Body of pancreas (tissue), 4 donors: ENCODE data around the gene TMEM158. TPM values are rescaled to one million over a fixed set of nuclear protein-coding genes. Genes with fewer than 3 reads are reported as not detected.

Source experiments
- ATAC-seq: fragments of 150-250 bp; one replicate; pipeline ENCODE4 v1.9.1; 2016
- DNase-seq, 4 donors: peaks; one replicate each; pipeline ENCODE4 v3.0.0-alpha.2; 2019
- H3K27ac ChIP-seq, 4 donors: fragments of 200-600 bp; sonication (generic); 1 replicate in 3 of 4; 2 replicates in 1 of 4; pipeline versions ENCODE4 v1.5.1 to v1.6.1; 2016 to 2019; ENCODE audit warnings: mild to moderate bottlenecking in 1 of 4, mixed read lengths in 1 of 4, moderate library complexity in 1 of 4
- H3K27me3 ChIP-seq, 2 donors: fragments of 200-600 bp; sonication (generic); one replicate each; pipeline ENCODE4 v1.6.0; 2016; ENCODE audit warnings: mild to moderate bottlenecking in 1 of 2
- H3K36me3 ChIP-seq, 2 donors: fragments of 200-600 bp; sonication (generic); replicated peaks in 1 of 2; 2 replicates each; pipeline ENCODE4 v1.5.1; 2016; ENCODE audit warnings: low read depth in 2 of 2; ENCODE audit not compliant: insufficient read depth in 1 of 2
- H3K4me1 ChIP-seq: fragments of 200-600 bp; sonication (generic); one replicate; pipeline ENCODE4 v1.6.0; 2016
- H3K4me3 ChIP-seq, 2 donors: fragments of 200-600 bp; sonication (generic); 1 replicate in 1 of 2; 2 replicates in 1 of 2; pipeline ENCODE4 v1.5.1; 2016 to 2019
- H3K9me3 ChIP-seq, 3 donors: fragments of 200-600 bp; sonication (generic); 1 replicate in 2 of 3; 2 replicates in 1 of 3; pipeline ENCODE4 v1.5.1; 2016
- CTCF ChIP-seq, 7 experiments: fragments of 450-650 bp in 4 of 7; fragments of 200-600 bp in 3 of 7; sonication (generic) in 3 of 7; IDR thresholded peaks; one replicate each; pipeline ENCODE4 v1.5.1; 2016 to 2019; ENCODE audit warnings: antibody characterized with exemption in 7 of 7
- POLR2A ChIP-seq, 3 donors: fragments of 450-650 bp; IDR thresholded peaks; one replicate each; pipeline ENCODE4 v1.6.1; 2016; ENCODE audit warnings: antibody characterized with exemption in 3 of 3, mild to moderate bottlenecking in 2 of 3
- WGBS, 2 donors: methylation state at CpG; one replicate each; pipeline ENCODE4 v1.1.5; 2017; 5-methylcytosine and 5-hydroxymethylcytosine counted together
- intact Hi-C: fragments of 100-400 bp; cut with DNase I; formaldehyde crosslinking; loops from one replicate; pipeline ENCODE4 v1.15.1; 2023
- total RNA-seq, 2 donors: library from RNA; depleted of rRNA; stranded (reverse); fragments of >200 nt; gene quantifications; one replicate each; pipeline ENCODE4 v1.1.0, GENCODE V29; 2016

TMEM158 gene
- total RNA-seq, result 1 to 10 TPM; 3.1 to 6.9 TPM

DNA sequence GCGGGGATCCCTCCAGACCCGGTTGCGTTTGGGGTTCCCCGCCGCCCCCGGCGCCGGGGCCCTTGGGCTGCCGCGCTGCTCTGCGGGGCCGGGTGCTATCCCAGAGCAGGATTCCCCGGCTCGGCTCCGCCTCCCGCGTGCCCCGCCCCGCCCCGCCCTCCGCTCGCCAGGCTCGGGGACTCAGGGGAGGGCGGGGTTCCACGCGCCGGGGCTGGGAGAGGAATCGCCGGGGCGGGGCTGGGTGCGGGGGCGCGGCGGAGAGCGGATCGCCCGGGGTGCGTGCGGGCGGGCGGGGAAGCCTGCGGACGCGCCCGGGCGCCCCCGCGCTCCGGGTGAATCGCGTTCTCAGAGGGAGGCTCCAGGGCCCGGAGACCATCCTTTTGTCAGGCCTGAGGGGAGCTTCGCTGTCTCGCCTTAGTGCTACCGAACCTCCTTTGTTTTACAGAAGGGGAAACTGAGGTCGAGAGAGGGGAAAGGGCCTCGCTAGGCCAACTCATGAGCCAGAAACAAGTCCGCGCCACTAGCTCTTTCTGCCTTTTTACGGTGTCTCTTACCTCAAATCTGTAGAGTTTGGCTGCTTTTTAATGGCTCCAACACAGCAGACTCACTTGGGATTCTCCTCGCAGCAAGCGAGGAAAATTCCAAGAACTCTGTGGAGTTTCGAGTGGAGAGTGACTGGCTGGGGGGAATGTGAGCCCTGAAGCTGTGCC lies at the start of gene TMEM158:
TSS of gene TMEM158 (minus strand) at position 82 of the 710 bp plus-strand sequence. CDS start 260 bp downstream, outside the sequence.
- peaks cover 0 to 3% of the 10 kb centered on the region in 2 donors for H3K27me3 ChIP-seq
- peak; percentile 81 for ATAC-seq
- TF ChIP-seq CTCF (IDR thresholded peaks at IDR 0.05), result no peak
- TF ChIP-seq POLR2A (IDR thresholded peaks at IDR 0.05), result no peak
- DNase-seq, result peak; percentile 71 to 87 (median 77)
- H3K27ac ChIP-seq, result peak within 1 kb of the TSS in 1 of 4 donors; percentile 52
- WGBS, 2 donors, result 2 to 7% methylated on average over 9 to 53 of the region's 63 CpGs
- H3K4me1 ChIP-seq, result peaks cover 11% of the 10 kb centered on the region
- H3K36me3 ChIP-seq, result no peaks in the 10 kb centered on the region
- peak within 1 kb of the TSS in 1 of 2 donors; percentile 16 for H3K4me3 ChIP-seq
- H3K9me3 ChIP-seq, result no peaks in the 10 kb centered on the region
- intact Hi-C loops, result no loop called here

DNA sequence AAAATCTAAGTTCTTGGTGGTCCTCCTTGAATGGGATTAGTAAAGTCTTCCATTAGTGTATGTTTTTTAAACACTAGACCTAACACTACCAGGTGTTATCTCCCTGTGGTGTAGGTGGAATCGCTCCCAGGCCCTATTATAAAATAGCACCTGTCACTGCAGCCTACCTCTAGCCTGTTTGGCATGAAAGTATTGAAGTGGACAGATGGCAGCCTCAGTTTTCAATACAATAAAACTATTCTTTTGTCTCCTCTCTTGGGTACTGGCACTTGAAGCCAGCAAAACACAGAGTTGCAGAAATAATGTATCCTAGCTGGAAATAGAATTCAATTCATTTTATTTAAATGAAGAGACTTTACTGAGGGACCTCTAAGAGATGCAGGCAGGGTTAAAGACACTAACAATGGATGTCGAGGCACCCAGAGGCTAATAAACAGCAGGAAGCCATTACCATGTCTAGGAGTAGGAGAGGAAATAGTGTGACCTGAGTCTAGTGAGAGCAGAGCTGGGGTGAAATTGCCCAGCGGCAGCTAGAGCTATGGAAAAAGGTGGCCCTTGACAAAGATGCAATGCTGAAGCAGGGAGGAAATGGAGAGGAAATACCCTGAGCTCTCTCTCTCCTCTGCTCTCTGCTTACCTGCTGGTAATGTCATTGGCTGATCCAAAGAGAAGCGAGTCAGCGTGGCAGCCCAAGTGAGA lies 49.1 kb upstream of the TMEM158 start:
- intact Hi-C loops, result no loop called here
- TF ChIP-seq CTCF (IDR thresholded peaks at IDR 0.05), result no peak
- TF ChIP-seq POLR2A (IDR thresholded peaks at IDR 0.05), result no peak

DNA sequence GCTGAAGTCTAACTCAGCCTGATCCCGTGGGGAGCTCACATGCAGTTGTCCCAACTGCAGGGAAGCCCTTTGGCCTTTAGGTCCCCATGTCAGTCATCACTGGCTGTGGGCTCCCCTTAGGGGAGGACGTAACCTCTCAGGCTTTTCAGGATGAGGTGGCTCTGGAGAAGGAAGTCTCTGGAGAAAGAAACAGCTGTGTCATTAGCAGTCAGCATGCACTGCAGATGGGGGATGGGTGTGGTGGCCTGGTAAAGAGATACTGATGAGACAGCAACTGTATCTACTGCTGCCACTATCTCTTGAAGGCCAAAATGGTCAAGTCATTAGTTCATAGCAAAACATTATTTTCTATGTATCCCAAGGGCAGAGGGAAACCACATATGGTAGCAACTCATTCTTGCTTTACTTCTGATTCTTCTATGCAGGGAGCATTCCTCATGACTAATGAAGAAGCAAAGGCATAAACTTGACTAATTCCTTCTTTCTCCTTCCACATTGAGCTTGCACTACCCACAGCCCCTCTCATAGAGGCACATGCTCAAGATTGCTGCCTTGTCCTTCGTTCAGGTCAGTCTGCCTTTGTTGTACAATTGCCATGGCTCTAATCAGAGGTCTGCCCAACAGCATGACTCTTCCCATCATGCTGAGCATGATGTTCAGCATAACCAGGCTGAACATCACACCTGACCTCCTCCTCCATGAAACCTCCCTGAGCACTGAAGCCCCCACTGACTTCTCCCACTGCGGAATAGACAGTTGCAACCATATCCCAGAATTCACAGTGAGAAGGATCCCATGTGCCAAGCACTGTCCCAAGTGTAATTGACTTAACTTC lies 47.8 kb upstream of the TMEM158 start:
- Histone ChIP-seq H3K36me3 (no peaks in the 10 kb centered on the region), H3K27me3 (no peaks in the 10 kb centered on the region), H3K9me3 (no peaks in the 10 kb centered on the region), H3K27ac (no peak overlapping the region), H3K4me3 (no peak overlapping the region), H3K4me1 (no peaks in the 10 kb centered on the region)
- DNase-seq, result peak in 1 of 4 donors; percentile 5
- intact Hi-C loops, result no loop called here
- TF ChIP-seq POLR2A (IDR thresholded peaks at IDR 0.05) (no peak), CTCF (IDR thresholded peaks at IDR 0.05) (no peak)
- no peak for ATAC-seq
- whole genome bisulfite sequencing, 2 donors, result 46 to 55% methylated on average over 4 of the region's 4 CpGs

More for the DNA sequence above, 49.1 kb upstream of the TMEM158 start:
- H3K27me3 ChIP-seq, result no peaks in the 10 kb centered on the region
- 32% methylated on average over 5 of the region's 5 CpGs for WGBS, 2 donors
- no peak for DNase-seq
- ATAC-seq, result no peak
- no peak overlapping the region for H3K4me3 ChIP-seq
- H3K36me3 ChIP-seq, result no peaks in the 10 kb centered on the region
- no peak overlapping the region for H3K27ac ChIP-seq
- no peaks in the 10 kb centered on the region for H3K9me3 ChIP-seq
- H3K4me1 ChIP-seq, result no peaks in the 10 kb centered on the region

- DNase-seq (no peak), ATAC-seq (no peak)
- intact Hi-C loops, result no loop called here
- WGBS, 2 donors, result 65 to 68% methylated on average over 6 of the region's 6 CpGs
- H3K4me3 ChIP-seq, result no peak overlapping the region
- H3K27ac ChIP-seq, result no peak overlapping the region
- H3K36me3 ChIP-seq, result no peaks in the 10 kb centered on the region
- TF ChIP-seq POLR2A (IDR thresholded peaks at IDR 0.05) (no peak), CTCF (IDR thresholded peaks at IDR 0.05) (no peak)
- no peaks in the 10 kb centered on the region for H3K27me3 ChIP-seq
- no peaks in the 10 kb centered on the region for H3K4me1 ChIP-seq
- H3K9me3 ChIP-seq, result no peaks in the 10 kb centered on the region
Measured at GRCh38 chr3:45272828-45273470, 46.9 kb upstream of the TMEM158 start.
